A549 (cell line): ENCODE measurements around the gene EFEMP2. TPM values are rescaled to one million over a fixed set of nuclear protein-coding genes. Genes with fewer than 3 reads are reported as not detected.

ENCODE experiments used
- ATAC-seq, 2 experiments: fragments of 200-7000 bp in 1 of 2; fragments of >200 bp in 1 of 2; cut with Nextera tagmentation in 1 of 2; cut with Tn5 transposase in 1 of 2; 3 replicates each; pipeline versions ENCODE4 v1.8.0 to v1.9.1; 2018 to 2020; ENCODE audit warnings: mild to moderate bottlenecking in 1 of 2, moderate library complexity in 1 of 2
- CTCF ChIA-PET: fragments of 300-600 bp; sonication (Branson Sonifier 250); formaldehyde crosslinking; extraction: SDS; loops from one replicate; lab custom pipeline; 2021; ENCODE audit warnings: antibody characterized with exemption, inconsistent platforms; lab: Yijun Ruan, JAX
- POLR2A ChIA-PET: fragments of 350-600 bp; formaldehyde crosslinking; extraction: SDS; loops from one replicate; lab custom pipeline; 2021; ENCODE audit warnings: antibody characterized with exemption, inconsistent platforms; lab: Yijun Ruan, JAX
- DNase-seq, 2 experiments: peaks; one replicate each; pipeline versions ENCODE4 v3.0.0 to v3.0.0-alpha.2; 2011 to 2016; ENCODE audit warnings: low read depth in 1 of 2, low spot score in 1 of 2
- FAIRE-seq: peaks from 2 replicates; lab custom pipeline; 2011; peaks lifted over from hg19 to GRCh38; lab: Jason Lieb, UNC
- H3K27ac ChIP-seq, 2 experiments: fragments of >200 bp; sonication (Bioruptor Twin); formaldehyde crosslinking; 3 replicates each; pipeline ENCODE4 v1.5.1; 2016 to 2017
- H3K4me1 ChIP-seq: fragments of >200 bp; sonication (Bioruptor Twin); formaldehyde crosslinking; 3 replicates; pipeline ENCODE4 v1.6.1; 2016
- H3K4me2 ChIP-seq: fragments of >200 bp; sonication (Bioruptor Twin); formaldehyde crosslinking; 3 replicates; pipeline ENCODE4 v1.6.1; 2016
- H3K4me3 ChIP-seq: fragments of >200 bp; sonication (Bioruptor Twin); formaldehyde crosslinking; 3 replicates; pipeline ENCODE4 v1.5.1; 2016
- H3K9me3 ChIP-seq: fragments of >200 bp; sonication (Bioruptor Twin); formaldehyde crosslinking; 3 replicates; pipeline ENCODE4 v1.6.1; 2016
- CBX2 ChIP-seq: fragments of 200-600 bp; sonication (generic); IDR thresholded peaks from 2 replicates; pipeline ENCODE4 v1.6.1; 2016; ENCODE audit warnings: low read depth, mild to moderate bottlenecking, borderline replicate concordance
- CBX8 ChIP-seq: fragments of 200-600 bp; sonication (generic); IDR thresholded peaks from 2 replicates; pipeline ENCODE4 v1.6.1; 2016
- EP300 ChIP-seq, 2 experiments: fragments of >200 bp; sonication (Bioruptor Twin); formaldehyde crosslinking; IDR thresholded peaks; 2 replicates in 1 of 2; 3 replicates in 1 of 2; pipeline ENCODE4 v1.6.1; 2016 to 2017
- FOSB ChIP-seq: fragments of 250-450 bp; sonication (Bioruptor Pico); IDR thresholded peaks from 2 replicates; pipeline ENCODE4 v1.5.0; 2020; ENCODE audit warnings: mild to moderate bottlenecking, moderate library complexity
- FOSL2 ChIP-seq, 2 experiments: fragments of 450-650 bp in 1 of 2; fragments of >200 bp in 1 of 2; sonication (Bioruptor Twin) in 1 of 2; formaldehyde crosslinking; IDR thresholded peaks; 2 replicates each; pipeline versions ENCODE4 v1.5.0 to v1.6.1; 2016 to 2020; ENCODE audit warnings: mild to moderate bottlenecking in 1 of 2, moderate library complexity in 1 of 2
- FOXS1 ChIP-seq: fragments of 250-450 bp; sonication (Bioruptor Pico); IDR thresholded peaks from 2 replicates; pipeline ENCODE4 v1.5.0; 2020; ENCODE audit warnings: mild to moderate bottlenecking, moderate library complexity
- HOXB5 ChIP-seq: fragments of 250-450 bp; sonication (Bioruptor Pico); IDR thresholded peaks from 2 replicates; pipeline ENCODE4 v1.5.0; 2020; ENCODE audit warnings: mild to moderate bottlenecking, moderate library complexity
- JUN ChIP-seq, 2 experiments: fragments of >200 bp; sonication (Bioruptor Twin); formaldehyde crosslinking; IDR thresholded peaks; 2 replicates in 1 of 2; 3 replicates in 1 of 2; pipeline ENCODE4 v1.6.1; 2016 to 2017
- MAZ ChIP-seq: fragments of 150-350 bp; IDR thresholded peaks from 2 replicates; pipeline ENCODE4 v1.6.1; 2014; ENCODE audit warnings: antibody characterized with exemption, low read depth, low read length, borderline replicate concordance
- NR3C1 ChIP-seq: fragments of >200 bp; sonication (Bioruptor Twin); formaldehyde crosslinking; IDR thresholded peaks from 3 replicates; pipeline ENCODE4 v1.6.1; 2017
- PHF8 ChIP-seq: fragments of 200-600 bp; sonication (generic); IDR thresholded peaks from 2 replicates; pipeline ENCODE4 v1.6.1; 2016; ENCODE audit warnings: low read depth, mild to moderate bottlenecking, antibody characterized with exemption, moderate library complexity, borderline replicate concordance
- POLR2A ChIP-seq: IDR thresholded peaks from 2 replicates; pipeline ENCODE4 v1.6.1; 2012; ENCODE audit warnings: mild to moderate bottlenecking, low read length
- RARB ChIP-seq: fragments of 250-450 bp; sonication (Bioruptor Pico); IDR thresholded peaks from 2 replicates; pipeline ENCODE4 v1.8.0; 2021; ENCODE audit warnings: mild to moderate bottlenecking, moderate library complexity
- RCOR1 ChIP-seq: fragments of 150-350 bp; IDR thresholded peaks from 2 replicates; pipeline ENCODE4 v1.6.1; 2014; ENCODE audit warnings: antibody characterized with exemption, low read length, low read depth
- RNF2 ChIP-seq: fragments of 200-600 bp; sonication (generic); IDR thresholded peaks from 2 replicates; pipeline ENCODE4 v1.6.1; 2016; ENCODE audit warnings: low read depth, mild to moderate bottlenecking, antibody characterized with exemption, moderate library complexity, borderline replicate concordance
- SREBF2 ChIP-seq: fragments of 450-650 bp; IDR thresholded peaks from 2 replicates; pipeline ENCODE4 v1.6.1; 2014; ENCODE audit warnings: mild to moderate bottlenecking, moderate library complexity
- TP53 ChIP-seq: fragments of 250-450 bp; sonication (Bioruptor Pico); IDR thresholded peaks from 2 replicates; pipeline ENCODE4 v1.5.0; 2021; ENCODE audit warnings: mild to moderate bottlenecking, moderate library complexity
- WGBS: methylation state at CpG from one replicate; pipeline ENCODE4 v1.1.6; 2017; ENCODE audit errors: missing lambda C conversion rate; 5-methylcytosine and 5-hydroxymethylcytosine counted together
- polyA plus RNA-seq, 4 experiments: library from polyadenylated mRNA; depleted of rRNA in 3 of 4; stranded (reverse); fragments of >200 nt; fragmentation: RNase III in 1 of 4; extraction: RNeasy Plus Mini Kit Qiagen cat#74134 plus additional on column Dnase treatment in 1 of 4; gene quantifications; 2 replicates in 3 of 4; 3 replicates in 1 of 4; pipeline ENCODE4 v1.2.3, GENCODE V29; 2011 to 2017
- TF ChIP-seq, protein P1 (sequence below): IDR thresholded peaks from 2 replicates; pipeline ENCODE4 v1.6.1; 2012
- TF ChIP-seq, protein P2 (sequence below): fragments of 150-350 bp; IDR thresholded peaks from 2 replicates; pipeline ENCODE4 v1.6.1; 2014; ENCODE audit warnings: low read depth, mild to moderate bottlenecking, low read length
- TF ChIP-seq, protein P3 (sequence below): fragments of >200 bp; sonication (Bioruptor Twin); formaldehyde crosslinking; IDR thresholded peaks from 2 replicates; pipeline ENCODE4 v1.6.1; 2016
- TF ChIP-seq, protein P4 (sequence below): fragments of >200 bp; sonication (Bioruptor Twin); formaldehyde crosslinking; IDR thresholded peaks from 3 replicates; pipeline ENCODE4 v1.5.1; 2016

Gene EFEMP2
- polyA plus RNA-seq, 2 of the 4 experiments (the other 2 are of a cell fraction) = 1.3 to 1.4 TPM

DNA sequence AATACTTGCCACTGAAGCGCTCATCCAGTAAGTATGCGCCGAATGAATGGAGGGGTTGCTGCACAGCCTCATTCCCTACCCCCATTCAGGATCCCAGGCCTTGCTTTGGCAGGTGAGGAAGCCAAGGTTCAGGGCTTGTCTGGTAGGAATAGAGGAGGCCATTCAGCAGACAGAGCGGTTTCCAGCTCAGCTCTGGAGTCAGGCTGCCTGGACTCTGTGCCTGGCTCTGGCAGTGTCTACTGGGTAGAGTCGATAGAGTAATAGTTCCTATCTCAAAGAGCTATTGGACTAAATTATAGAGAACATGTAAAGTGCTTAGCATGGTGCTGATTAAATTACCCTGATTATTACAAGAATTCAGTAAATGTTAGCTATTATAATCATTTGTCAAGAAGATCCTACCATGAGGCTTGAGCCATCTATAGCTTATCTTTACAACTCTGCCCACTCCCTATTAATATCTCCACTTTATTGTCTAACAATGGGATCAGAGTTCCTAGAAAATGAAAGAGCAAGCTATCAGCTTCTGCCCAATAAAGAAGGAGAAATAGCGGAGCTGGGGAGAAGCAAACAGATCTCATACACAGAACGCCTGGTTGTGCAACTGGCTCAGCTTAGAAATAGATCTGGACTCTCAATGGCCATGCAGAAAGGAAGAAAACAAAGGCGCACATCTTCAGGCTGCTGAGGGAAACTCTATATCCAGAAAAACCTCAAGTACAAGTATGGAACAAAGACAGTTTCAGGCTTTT, 45.4 kb downstream of the EFEMP2 start:
- 74% methylated on average over 8 of the region's 8 CpGs for WGBS
- no peak for ATAC-seq
- no peak for FAIRE-seq
- POLR2A ChIA-PET = interaction anchor here (0.5 to 0.7 kb wide), 2 partner anchors 31 to 174 kb away, joined by 3 to 4 read pairs; no protein-coding TSS in a partner anchor
- no peak for DNase-seq
- H3K4me3 ChIP-seq = no peak overlapping the region
- H3K4me2 ChIP-seq = no peak overlapping the region
- no peaks in the 10 kb centered on the region for H3K4me1 ChIP-seq
- H3K9me3 ChIP-seq = no peaks in the 10 kb centered on the region
- CTCF ChIA-PET = interaction anchor here (0.5 to 3.9 kb wide), 11 partner anchors 9 to 194 kb away, joined by 3 to 25 read pairs (median 6); partner anchors contain the start of genes KAT5 and MUS81
- H3K27ac ChIP-seq = no peak overlapping the region
- no peak for TF ChIP-seq EP300 (IDR thresholded peaks at IDR 0.05)
- TF ChIP-seq, protein P1, sequence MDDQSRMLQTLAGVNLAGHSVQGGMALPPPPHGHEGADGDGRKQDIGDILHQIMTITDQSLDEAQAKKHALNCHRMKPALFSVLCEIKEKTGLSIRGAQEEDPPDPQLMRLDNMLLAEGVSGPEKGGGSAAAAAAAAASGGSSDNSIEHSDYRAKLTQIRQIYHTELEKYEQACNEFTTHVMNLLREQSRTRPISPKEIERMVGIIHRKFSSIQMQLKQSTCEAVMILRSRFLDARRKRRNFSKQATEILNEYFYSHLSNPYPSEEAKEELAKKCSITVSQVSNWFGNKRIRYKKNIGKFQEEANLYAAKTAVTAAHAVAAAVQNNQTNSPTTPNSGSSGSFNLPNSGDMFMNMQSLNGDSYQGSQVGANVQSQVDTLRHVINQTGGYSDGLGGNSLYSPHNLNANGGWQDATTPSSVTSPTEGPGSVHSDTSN = no peak
- TF ChIP-seq CBX2 = no peak
- TF ChIP-seq RARB (CRISPR knock-in tag) = no peak
- no peak for TF ChIP-seq NR3C1
- TF ChIP-seq FOSL2 (IDR thresholded peaks at IDR 0.05) = no peak
- no peak for TF ChIP-seq FOSL2 (CRISPR knock-in tag; IDR thresholded peaks at IDR 0.05)
- TF ChIP-seq HOXB5 (CRISPR knock-in tag) = no peak
- no peak for TF ChIP-seq PHF8
- no peak for TF ChIP-seq FOXS1
- no peak for TF ChIP-seq MAZ
- TF ChIP-seq FOSB (CRISPR knock-in tag) = no peak
- TF ChIP-seq, protein P2, sequence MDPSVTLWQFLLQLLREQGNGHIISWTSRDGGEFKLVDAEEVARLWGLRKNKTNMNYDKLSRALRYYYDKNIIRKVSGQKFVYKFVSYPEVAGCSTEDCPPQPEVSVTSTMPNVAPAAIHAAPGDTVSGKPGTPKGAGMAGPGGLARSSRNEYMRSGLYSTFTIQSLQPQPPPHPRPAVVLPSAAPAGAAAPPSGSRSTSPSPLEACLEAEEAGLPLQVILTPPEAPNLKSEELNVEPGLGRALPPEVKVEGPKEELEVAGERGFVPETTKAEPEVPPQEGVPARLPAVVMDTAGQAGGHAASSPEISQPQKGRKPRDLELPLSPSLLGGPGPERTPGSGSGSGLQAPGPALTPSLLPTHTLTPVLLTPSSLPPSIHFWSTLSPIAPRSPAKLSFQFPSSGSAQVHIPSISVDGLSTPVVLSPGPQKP = no peak
- TF ChIP-seq, all 56 proteins: peak for 0

DNA sequence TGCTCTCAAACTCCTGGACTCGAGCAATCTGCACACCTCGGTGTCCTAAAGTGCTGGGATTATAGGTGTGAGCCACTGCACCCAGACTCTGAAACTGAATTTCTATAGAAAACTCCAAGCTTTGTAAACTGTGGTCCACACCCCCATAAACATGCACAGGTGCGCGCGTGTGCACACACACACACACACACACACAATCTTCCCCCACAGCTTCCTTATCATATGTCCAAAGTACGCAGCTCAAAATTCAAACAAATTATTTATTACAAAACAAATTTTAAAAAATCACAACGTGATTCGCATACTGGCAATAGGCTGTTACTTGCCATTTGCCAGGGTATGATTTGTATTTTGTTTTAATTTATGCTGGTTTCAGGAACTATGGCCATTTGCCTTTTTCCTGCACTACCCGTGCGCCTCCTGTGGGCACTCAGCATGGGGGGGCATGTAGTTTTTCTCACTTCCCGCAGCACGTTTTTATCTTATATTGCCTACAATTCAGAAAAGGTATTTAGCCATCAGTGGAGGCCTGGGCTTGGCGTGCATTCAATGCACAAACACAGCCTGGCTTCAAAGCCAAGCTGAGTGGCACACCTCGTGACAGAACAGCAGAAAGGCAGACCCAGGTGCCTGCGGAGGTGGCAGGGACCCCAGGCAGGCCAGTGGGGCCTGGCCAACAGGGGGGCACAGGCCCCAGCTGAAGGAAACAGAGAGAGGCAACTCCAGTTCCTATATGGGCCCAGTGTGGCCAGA, 49.6 kb downstream of the EFEMP2 start:
- no peaks in the 10 kb centered on the region for H3K4me1 ChIP-seq
- ATAC-seq = no peak
- DNase-seq = no peak
- no peak for FAIRE-seq
- H3K4me2 ChIP-seq = no peak overlapping the region
- no peaks in the 10 kb centered on the region for H3K9me3 ChIP-seq
- ChIA-PET POLR2A (interaction anchor here (1.0 to 2.2 kb wide), 2 partner anchors 35 to 111 kb away, joined by 5 to 8 read pairs; partner anchors contain the start of genes CFL1 and KAT5), CTCF (interaction anchor here (0.6 to 14.1 kb wide), 7 partner anchors 16 to 200 kb away, joined by 3 to 222 read pairs (median 4); partner anchors contain the start of genes KAT5, MUS81 and RELA)
- no peak overlapping the region for H3K4me3 ChIP-seq
- 62% methylated on average over 15 of the region's 15 CpGs for WGBS
- TF ChIP-seq, protein P3, sequence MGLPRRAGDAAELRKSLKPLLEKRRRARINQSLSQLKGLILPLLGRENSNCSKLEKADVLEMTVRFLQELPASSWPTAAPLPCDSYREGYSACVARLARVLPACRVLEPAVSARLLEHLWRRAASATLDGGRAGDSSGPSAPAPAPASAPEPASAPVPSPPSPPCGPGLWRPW = no peak
- TF ChIP-seq PHF8 (no peak), RCOR1 (no peak), CBX8 (no peak), TP53 (CRISPR knock-in tag) (no peak), POLR2A (no peak), SREBF2 (no peak), JUN (IDR thresholded peaks at IDR 0.05) (no peak), RNF2 (no peak), FOSL2 (IDR thresholded peaks at IDR 0.05) (no peak), FOSL2 (CRISPR knock-in tag; IDR thresholded peaks at IDR 0.05) (no peak)
- TF ChIP-seq, protein P4, sequence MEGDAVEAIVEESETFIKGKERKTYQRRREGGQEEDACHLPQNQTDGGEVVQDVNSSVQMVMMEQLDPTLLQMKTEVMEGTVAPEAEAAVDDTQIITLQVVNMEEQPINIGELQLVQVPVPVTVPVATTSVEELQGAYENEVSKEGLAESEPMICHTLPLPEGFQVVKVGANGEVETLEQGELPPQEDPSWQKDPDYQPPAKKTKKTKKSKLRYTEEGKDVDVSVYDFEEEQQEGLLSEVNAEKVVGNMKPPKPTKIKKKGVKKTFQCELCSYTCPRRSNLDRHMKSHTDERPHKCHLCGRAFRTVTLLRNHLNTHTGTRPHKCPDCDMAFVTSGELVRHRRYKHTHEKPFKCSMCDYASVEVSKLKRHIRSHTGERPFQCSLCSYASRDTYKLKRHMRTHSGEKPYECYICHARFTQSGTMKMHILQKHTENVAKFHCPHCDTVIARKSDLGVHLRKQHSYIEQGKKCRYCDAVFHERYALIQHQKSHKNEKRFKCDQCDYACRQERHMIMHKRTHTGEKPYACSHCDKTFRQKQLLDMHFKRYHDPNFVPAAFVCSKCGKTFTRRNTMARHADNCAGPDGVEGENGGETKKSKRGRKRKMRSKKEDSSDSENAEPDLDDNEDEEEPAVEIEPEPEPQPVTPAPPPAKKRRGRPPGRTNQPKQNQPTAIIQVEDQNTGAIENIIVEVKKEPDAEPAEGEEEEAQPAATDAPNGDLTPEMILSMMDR = no peak
- TF ChIP-seq, all 56 proteins: peak for 0
- H3K27ac ChIP-seq = no peak overlapping the region
